Memory B cell (primary cell): Measurements from ENCODE around the gene EVA1A.
A peak's percentile ranks its signal among the peaks of the same experiment; 100 is the strongest.

Experiments
- ATAC-seq: fragments of 150-1000 bp; cut with Tn5 transposase; 2 replicates; pipeline ENCODE4 v1.10.0; 2021; ENCODE audit warnings: low read depth, mild to moderate bottlenecking, moderate library complexity
- DNase-seq, 2 donors: peaks; one replicate each; pipeline ENCODE4 v3.0.0; 2022; ENCODE audit warnings: low spot score in 2 of 2
- H3K27ac Mint-ChIP-seq: one replicate; pipeline ENCODE4 v1.8.0; 2022; ENCODE audit warnings: mild to moderate bottlenecking, moderate library complexity, mixed read lengths
- H3K27me3 Mint-ChIP-seq: one replicate; pipeline ENCODE4 v1.8.0; 2022; ENCODE audit warnings: mixed read lengths
- H3K36me3 Mint-ChIP-seq: one replicate; pipeline ENCODE4 v1.8.0; 2022; ENCODE audit warnings: mild to moderate bottlenecking, mixed read lengths
- H3K4me1 Mint-ChIP-seq: one replicate; pipeline ENCODE4 v1.8.0; 2022; ENCODE audit warnings: mixed read lengths
- H3K4me3 Mint-ChIP-seq: one replicate; pipeline ENCODE4 v1.8.0; 2022; ENCODE audit warnings: mild to moderate bottlenecking, moderate library complexity, mixed read lengths
- H3K9me3 Mint-ChIP-seq: one replicate; pipeline ENCODE4 v1.8.0; 2022; ENCODE audit warnings: mixed read lengths

Gene EVA1A

GRCh38 chr2:75466708-75467311 lies 93.9 kb downstream of the EVA1A start:
- DNase-seq (peak; percentile 18 to 20), ATAC-seq (peak; percentile 27)
- H3K36me3 Mint-ChIP-seq, result no peaks in the 10 kb centered on the region
- H3K27ac Mint-ChIP-seq, result no peak overlapping the region
- peaks cover under 1% of the 10 kb centered on the region for H3K27me3 Mint-ChIP-seq
- H3K4me3 Mint-ChIP-seq, result no peak overlapping the region
- H3K9me3 Mint-ChIP-seq, result no peaks in the 10 kb centered on the region
- no peaks in the 10 kb centered on the region for H3K4me1 Mint-ChIP-seq

- H3K36me3 Mint-ChIP-seq, result no peaks in the 10 kb centered on the region
- H3K27ac Mint-ChIP-seq, result no peak overlapping the region
- DNase-seq (no peak), ATAC-seq (no peak)
- H3K27me3 Mint-ChIP-seq, result peaks cover 7% of the 10 kb centered on the region
- H3K4me1 Mint-ChIP-seq, result no peaks in the 10 kb centered on the region
- H3K4me3 Mint-ChIP-seq, result no peak overlapping the region
- peaks cover 2% of the 10 kb centered on the region for H3K9me3 Mint-ChIP-seq
These were observed 95.3 kb downstream of the EVA1A start for GRCh38 chr2:75465317-75465984.

- Mint-ChIP-seq H3K4me3 (no peak overlapping the region), H3K27me3 (peaks cover 8% of the 10 kb centered on the region), H3K4me1 (no peaks in the 10 kb centered on the region), H3K36me3 (no peaks in the 10 kb centered on the region), H3K27ac (peak overlapping the region; percentile 3), H3K9me3 (peaks cover 3% of the 10 kb centered on the region)
- ATAC-seq, result no peak
- DNase-seq, result no peak
These were observed 96.3 kb downstream of the EVA1A start for GRCh38 chr2:75464348-75464946.

GRCh38 chr2:75462721-75463120 lies 98.0 kb downstream of the EVA1A start:
- ATAC-seq (no peak), DNase-seq (no peak)
- Mint-ChIP-seq H3K27me3 (peaks cover 8% of the 10 kb centered on the region), H3K4me3 (no peak overlapping the region), H3K4me1 (no peaks in the 10 kb centered on the region), H3K27ac (no peak overlapping the region), H3K9me3 (peaks cover 3% of the 10 kb centered on the region), H3K36me3 (no peaks in the 10 kb centered on the region)

GRCh38 chr2:75462206-75462605 lies 98.5 kb downstream of the EVA1A start:
- Mint-ChIP-seq H3K9me3 (peaks cover 3% of the 10 kb centered on the region), H3K4me3 (no peak overlapping the region), H3K36me3 (no peaks in the 10 kb centered on the region), H3K27me3 (peaks cover 8% of the 10 kb centered on the region), H3K4me1 (no peaks in the 10 kb centered on the region), H3K27ac (no peak overlapping the region)
- ATAC-seq (no peak), DNase-seq (no peak)

- Mint-ChIP-seq H3K27ac (no peak overlapping the region), H3K4me1 (no peaks in the 10 kb centered on the region), H3K36me3 (no peaks in the 10 kb centered on the region), H3K9me3 (peaks cover 3% of the 10 kb centered on the region), H3K27me3 (peaks cover 8% of the 10 kb centered on the region), H3K4me3 (no peak overlapping the region)
- ATAC-seq, result no peak
- no peak for DNase-seq
These were observed 100.1 kb downstream of the EVA1A start for GRCh38 chr2:75460630-75461029.

- H3K4me1 Mint-ChIP-seq, result peaks cover under 1% of the 10 kb centered on the region
- no peak overlapping the region for H3K4me3 Mint-ChIP-seq
- DNase-seq, result no peak
- H3K27ac Mint-ChIP-seq, result no peak overlapping the region
- no peaks in the 10 kb centered on the region for H3K36me3 Mint-ChIP-seq
- H3K27me3 Mint-ChIP-seq, result peaks cover 8% of the 10 kb centered on the region
- peaks cover 3% of the 10 kb centered on the region for H3K9me3 Mint-ChIP-seq
- ATAC-seq, result no peak
These were observed 101.0 kb downstream of the EVA1A start for GRCh38 chr2:75459565-75460310.

- no peak for ATAC-seq
- no peak overlapping the region for H3K4me3 Mint-ChIP-seq
These were observed 102.5 kb downstream of the EVA1A start for GRCh38 chr2:75458201-75458600.

GRCh38 chr2:75456825-75457224 lies 103.9 kb downstream of the EVA1A start:
- H3K4me3 Mint-ChIP-seq, result no peak overlapping the region
- H3K36me3 Mint-ChIP-seq, result no peaks in the 10 kb centered on the region
- H3K9me3 Mint-ChIP-seq, result peaks cover 3% of the 10 kb centered on the region
- no peak overlapping the region for H3K27ac Mint-ChIP-seq
- peaks cover 4% of the 10 kb centered on the region for H3K4me1 Mint-ChIP-seq
- DNase-seq, result no peak
- no peak for ATAC-seq
- H3K27me3 Mint-ChIP-seq, result peaks cover 7% of the 10 kb centered on the region

More at GRCh38 chr2:75458201-75458600, 102.5 kb downstream of the EVA1A start:
- Mint-ChIP-seq H3K4me1 (peaks cover 4% of the 10 kb centered on the region), H3K9me3 (peaks cover 3% of the 10 kb centered on the region), H3K27me3 (peaks cover 8% of the 10 kb centered on the region), H3K27ac (no peak overlapping the region), H3K36me3 (no peaks in the 10 kb centered on the region)
- no peak for DNase-seq

- peaks cover 3% of the 10 kb centered on the region for H3K9me3 Mint-ChIP-seq
- ATAC-seq (no peak), DNase-seq (no peak)
- no peaks in the 10 kb centered on the region for H3K36me3 Mint-ChIP-seq
- H3K27me3 Mint-ChIP-seq, result peaks cover 3% of the 10 kb centered on the region
- peaks cover 4% of the 10 kb centered on the region for H3K4me1 Mint-ChIP-seq
- no peak overlapping the region for H3K4me3 Mint-ChIP-seq
- H3K27ac Mint-ChIP-seq, result no peak overlapping the region
These were observed 104.6 kb downstream of the EVA1A start for GRCh38 chr2:75456111-75456510.

- ATAC-seq (peak; percentile 49), DNase-seq (no peak)
- peaks cover 4% of the 10 kb centered on the region for H3K4me1 Mint-ChIP-seq
- no peaks in the 10 kb centered on the region for H3K9me3 Mint-ChIP-seq
- H3K4me3 Mint-ChIP-seq, result no peak overlapping the region
- H3K27me3 Mint-ChIP-seq, result no peaks in the 10 kb centered on the region
- no peak overlapping the region for H3K27ac Mint-ChIP-seq
- H3K36me3 Mint-ChIP-seq, result no peaks in the 10 kb centered on the region
These were observed 106.5 kb downstream of the EVA1A start for GRCh38 chr2:75454241-75454620.

GRCh38 chr2:75453384-75454240 lies 107.1 kb downstream of the EVA1A start:
- H3K36me3 Mint-ChIP-seq, result peaks cover under 1% of the 10 kb centered on the region
- H3K27ac Mint-ChIP-seq, result no peak overlapping the region
- no peak for ATAC-seq
- no peak overlapping the region for H3K4me3 Mint-ChIP-seq
- no peak for DNase-seq
- H3K4me1 Mint-ChIP-seq, result peaks cover 4% of the 10 kb centered on the region
- H3K27me3 Mint-ChIP-seq, result no peaks in the 10 kb centered on the region
- H3K9me3 Mint-ChIP-seq, result no peaks in the 10 kb centered on the region

GRCh38 chr2:75450068-75450467 lies 110.7 kb downstream of the EVA1A start:
- ATAC-seq (no peak), DNase-seq (no peak)
- Mint-ChIP-seq H3K9me3 (no peaks in the 10 kb centered on the region), H3K4me3 (no peak overlapping the region), H3K27me3 (no peaks in the 10 kb centered on the region), H3K4me1 (peaks cover 4% of the 10 kb centered on the region), H3K36me3 (peaks cover 2% of the 10 kb centered on the region), H3K27ac (no peak overlapping the region)
